A673 (cell line): ENCODE measurements around the gene FAXC.

Source experiments
- CTCF ChIP-seq: fragments of 300-800, 200-600 bp; sonication (generic); conservative IDR thresholded peaks from 2 replicates; pipeline ENCODE4 v1.5.1; 2017; ENCODE audit warnings: low read depth, mild to moderate bottlenecking, antibody characterized with exemption, low read length, moderate library complexity, mixed read lengths
- EZH2 ChIP-seq: fragments of 200-600 bp; sonication (generic); IDR thresholded peaks from 2 replicates; pipeline ENCODE4 v1.6.1; 2017; ENCODE audit warnings: borderline replicate concordance, low read depth, mild to moderate bottlenecking, mixed read lengths, antibody characterized with exemption, low read length; ENCODE audit not compliant: poor library complexity, severe bottlenecking

GRCh38 chr6:99288668-99289067 is 60.8 kb downstream of the FAXC start:
- TF ChIP-seq CTCF (no peak), EZH2 (no peak)
